CD14-positive monocyte (primary cell): ENCODE results near the gene KDM4F. TPM values are rescaled to one million over a fixed set of nuclear protein-coding genes. Genes with fewer than 3 reads are reported as not detected.
"Not testable (repeated sequence)": the region's sequence is repeated elsewhere in the genome, so short reads cannot be mapped to it uniquely, and the experiment has no call there.

Experiments
- DNase-seq, 3 donors: peaks; one replicate each; pipeline ENCODE4 v3.0.0-alpha.2; 2011 to 2022
- H2AFZ ChIP-seq: 2 replicates; pipeline ENCODE4 v1.6.0; 2012; ENCODE audit warnings: mild to moderate bottlenecking, low read depth, low read length, inconsistent platforms; ENCODE audit not compliant: insufficient read depth, poor library complexity, severe bottlenecking
- H3K27ac ChIP-seq, 2 donors: 1 replicate in 1 of 2; 2 replicates in 1 of 2; pipeline ENCODE4 v1.5.1; 2012 to 2013; ENCODE audit warnings: low read length in 2 of 2, control low read depth in 1 of 2, inconsistent platforms in 1 of 2, low read depth in 1 of 2, mild to moderate bottlenecking in 1 of 2
- H3K27me3 ChIP-seq, 2 donors: one replicate each; pipeline versions ENCODE4 v1.6.0 to v1.6.1; 2011 to 2013; ENCODE audit warnings: low read length in 2 of 2; ENCODE audit not compliant: control insufficient read depth in 2 of 2, insufficient read depth in 2 of 2
- H3K36me3 ChIP-seq, 2 donors: replicated peaks in 1 of 2; 1 replicate in 1 of 2; 2 replicates in 1 of 2; pipeline versions ENCODE4 v1.5.1 to v1.6.1; 2012 to 2013; ENCODE audit warnings: low read length in 2 of 2, control low read depth in 1 of 2, inconsistent platforms in 1 of 2, mild to moderate bottlenecking in 1 of 2; ENCODE audit not compliant: insufficient read depth in 2 of 2, control insufficient read depth in 1 of 2
- H3K4me1 ChIP-seq, 2 donors: 1 replicate in 1 of 2; 2 replicates in 1 of 2; pipeline versions ENCODE4 v1.5.1 to v1.6.1; 2012 to 2013; ENCODE audit warnings: low read length in 2 of 2, control low read depth in 1 of 2, inconsistent platforms in 1 of 2, mild to moderate bottlenecking in 1 of 2, moderate library complexity in 1 of 2; ENCODE audit not compliant: insufficient read depth in 2 of 2, control insufficient read depth in 1 of 2
- H3K4me2 ChIP-seq: replicated peaks from 2 replicates; pipeline ENCODE3; 2012; ENCODE audit warnings: low read length, moderate library complexity, mild to moderate bottlenecking; ENCODE audit not compliant: poor library complexity, severe bottlenecking; ENCODE audit errors: extremely low read depth
- H3K4me3 ChIP-seq, 3 experiments: fragments of 200-600 bp in 1 of 3; sonication (generic) in 1 of 3; replicated peaks in 1 of 3; 1 replicate in 2 of 3; 2 replicates in 1 of 3; pipeline ENCODE4 v1.5.1; 2011 to 2013; ENCODE audit warnings: low read length in 3 of 3, mild to moderate bottlenecking in 3 of 3, control low read depth in 2 of 3, low read depth in 2 of 3, inconsistent platforms in 1 of 3, moderate library complexity in 1 of 3
- H3K79me2 ChIP-seq: 2 replicates; pipeline ENCODE4 v1.6.0; 2012; ENCODE audit warnings: mild to moderate bottlenecking, control low read depth, inconsistent platforms, low read length, moderate library complexity; ENCODE audit not compliant: insufficient read depth
- H3K9ac ChIP-seq: 2 replicates; pipeline ENCODE4 v1.6.0; 2017; ENCODE audit warnings: low read length, mild to moderate bottlenecking; ENCODE audit not compliant: insufficient read depth, poor library complexity, severe bottlenecking
- H3K9me3 ChIP-seq, 2 donors: replicated peaks in 1 of 2; 1 replicate in 1 of 2; 2 replicates in 1 of 2; pipeline versions ENCODE4 v1.5.1 to v1.6.1; 2012 to 2013; ENCODE audit warnings: low read length in 2 of 2, control low read depth in 1 of 2; ENCODE audit not compliant: control insufficient read depth in 1 of 2, insufficient read depth in 1 of 2
- H4K20me1 ChIP-seq: 2 replicates; pipeline ENCODE4 v1.6.0; 2012; ENCODE audit warnings: mild to moderate bottlenecking, low read length, control low read depth, moderate library complexity; ENCODE audit not compliant: insufficient read depth
- H3K27ac Mint-ChIP-seq, 7 donors: one replicate each; pipeline ENCODE4 v1.8.0; 2020; ENCODE audit warnings: mild to moderate bottlenecking in 7 of 7, mixed read lengths in 7 of 7, moderate library complexity in 6 of 7, inconsistent platforms in 2 of 7
- H3K27me3 Mint-ChIP-seq, 3 donors: one replicate each; pipeline ENCODE4 v1.8.0; 2021 to 2022; ENCODE audit warnings: low read depth in 3 of 3, mild to moderate bottlenecking in 3 of 3, mixed read lengths in 3 of 3, moderate library complexity in 3 of 3, inconsistent platforms in 1 of 3
- H3K36me3 Mint-ChIP-seq, 2 donors: one replicate each; pipeline ENCODE4 v1.8.0; 2020; ENCODE audit warnings: mixed read lengths in 2 of 2, inconsistent platforms in 1 of 2, mild to moderate bottlenecking in 1 of 2
- H3K4me1 Mint-ChIP-seq: one replicate; pipeline ENCODE4 v1.8.0; 2020; ENCODE audit warnings: mild to moderate bottlenecking, mixed read lengths
- H3K4me3 Mint-ChIP-seq, 2 donors: one replicate each; pipeline ENCODE4 v1.8.0; 2020; ENCODE audit warnings: mild to moderate bottlenecking in 2 of 2, mixed read lengths in 2 of 2, moderate library complexity in 1 of 2
- H3K9me3 Mint-ChIP-seq, 7 donors: one replicate each; pipeline ENCODE4 v1.8.0; 2020 to 2022; ENCODE audit warnings: mixed read lengths in 7 of 7, mild to moderate bottlenecking in 6 of 7, moderate library complexity in 6 of 7, inconsistent platforms in 2 of 7
- whole genome bisulfite sequencing: methylation state at CpG from one replicate; pipeline ENCODE4 v1.1.5; 2013; ENCODE audit warnings: missing lambda C conversion rate; ENCODE audit not compliant: insufficient coverage; 5-methylcytosine and 5-hydroxymethylcytosine counted together
- intact Hi-C, 2 donors: fragments of 100-400 bp; cut with micrococcal nuclease; formaldehyde crosslinking; loops; one replicate each; pipeline versions ENCODE4 v1.15.0 to v1.15.1; 2023
- polyA plus RNA-seq, 3 donors: library from polyadenylated mRNA; depleted of rRNA in 1 of 3; unstranded in 2 of 3; stranded (reverse) in 1 of 3; fragments of 300-500 nt in 2 of 3; fragments of >200 nt in 1 of 3; fragmentation: Illumina TruSeq in 2 of 3; gene quantifications; 1 replicate in 2 of 3; 2 replicates in 1 of 3; pipeline ENCODE4 v1.2.3, GENCODE V29; 2012 to 2021
- TF ChIP-seq, protein P1 (sequence below): fragments of 200-600 bp; IDR thresholded peaks from one replicate; pipeline ENCODE4 v1.8.0; 2022; ENCODE audit warnings: antibody characterized with exemption, mild to moderate bottlenecking

The KDM4F gene
- polyA plus RNA-seq, 3 donors, result not detected

GRCh38 chr11:95024958-95025357 is 24.3 kb upstream of the KDM4F start, which contains the start of gene KDM4E:
KDM4E (plus strand) TSS chr11:95025258; CDS start chr11:95025558, 300 bp downstream.
- Histone ChIP-seq H2AFZ (no peak within 1 kb of the TSS), H3K9me3 (no peaks in the 10 kb centered on the region), H3K27ac (no peak within 1 kb of the TSS), H3K36me3 (no peaks in the 10 kb centered on the region), H3K79me2 (no peaks in the 10 kb centered on the region), H3K4me3 (no peak within 1 kb of the TSS), H4K20me1 (no peaks in the 10 kb centered on the region), H3K4me1 (no peaks in the 10 kb centered on the region), H3K4me2 (no peak within 1 kb of the TSS), H3K27me3 (no peaks in the 10 kb centered on the region), H3K9ac (no peak within 1 kb of the TSS)
- WGBS, result no CpG with 5 or more reads among the region's 1 CpG
- H3K36me3 Mint-ChIP-seq, result no peaks in the 10 kb centered on the region
- H3K9me3 Mint-ChIP-seq, result peaks cover 0 to 3% (median 0%) of the 10 kb centered on the region in 7 donors
- intact Hi-C loops, result no loop called here
- TF ChIP-seq, protein P1, sequence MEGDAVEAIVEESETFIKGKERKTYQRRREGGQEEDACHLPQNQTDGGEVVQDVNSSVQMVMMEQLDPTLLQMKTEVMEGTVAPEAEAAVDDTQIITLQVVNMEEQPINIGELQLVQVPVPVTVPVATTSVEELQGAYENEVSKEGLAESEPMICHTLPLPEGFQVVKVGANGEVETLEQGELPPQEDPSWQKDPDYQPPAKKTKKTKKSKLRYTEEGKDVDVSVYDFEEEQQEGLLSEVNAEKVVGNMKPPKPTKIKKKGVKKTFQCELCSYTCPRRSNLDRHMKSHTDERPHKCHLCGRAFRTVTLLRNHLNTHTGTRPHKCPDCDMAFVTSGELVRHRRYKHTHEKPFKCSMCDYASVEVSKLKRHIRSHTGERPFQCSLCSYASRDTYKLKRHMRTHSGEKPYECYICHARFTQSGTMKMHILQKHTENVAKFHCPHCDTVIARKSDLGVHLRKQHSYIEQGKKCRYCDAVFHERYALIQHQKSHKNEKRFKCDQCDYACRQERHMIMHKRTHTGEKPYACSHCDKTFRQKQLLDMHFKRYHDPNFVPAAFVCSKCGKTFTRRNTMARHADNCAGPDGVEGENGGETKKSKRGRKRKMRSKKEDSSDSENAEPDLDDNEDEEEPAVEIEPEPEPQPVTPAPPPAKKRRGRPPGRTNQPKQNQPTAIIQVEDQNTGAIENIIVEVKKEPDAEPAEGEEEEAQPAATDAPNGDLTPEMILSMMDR, result no peak
- no peaks in the 10 kb centered on the region for H3K27me3 Mint-ChIP-seq
- DNase-seq, result no peak
- no peak within 1 kb of the TSS for H3K27ac Mint-ChIP-seq
- H3K4me1 Mint-ChIP-seq, result no peaks in the 10 kb centered on the region
- no peak within 1 kb of the TSS for H3K4me3 Mint-ChIP-seq

- H3K4me2 ChIP-seq, H3K9ac ChIP-seq, H3K27me3 Mint-ChIP-seq, H2AFZ ChIP-seq, H3K4me1 Mint-ChIP-seq, H4K20me1 ChIP-seq, H3K27ac ChIP-seq, H3K9me3 ChIP-seq, H3K4me3 Mint-ChIP-seq, H3K36me3 ChIP-seq, H3K27ac Mint-ChIP-seq, H3K27me3 ChIP-seq, H3K4me1 ChIP-seq, H3K36me3 Mint-ChIP-seq, H3K4me3 ChIP-seq, intact Hi-C loops, H3K79me2 ChIP-seq, DNase-seq, H3K9me3 Mint-ChIP-seq: not testable (repeated sequence)
- 100% methylated on average over 1 of the region's 9 CpGs for WGBS
Observed at GRCh38 chr11:95025594-95025993, 23.6 kb upstream of the KDM4F start.
